Thymus (tissue), 11 donors: ENCODE measurements around the gene CCNQ. TPM values are rescaled to one million over a fixed set of nuclear protein-coding genes. Genes with fewer than 3 reads are reported as not detected.
A peak's percentile ranks its signal among the peaks of the same experiment; 100 is the strongest.

Source experiments
- DNase-seq, 9 donors: peaks; one replicate each; pipeline ENCODE4 v3.0.0-alpha.2; 2013; ENCODE audit warnings: low spot score in 9 of 9, low read depth in 6 of 9, missing footprints in 1 of 9
- H3K27ac ChIP-seq, 2 donors: one replicate each; pipeline ENCODE4 v1.5.1; 2013; ENCODE audit warnings: control low read depth in 1 of 2, low read depth in 1 of 2, low read length in 1 of 2, mild to moderate bottlenecking in 1 of 2, moderate library complexity in 1 of 2
- H3K27me3 ChIP-seq, 2 donors: one replicate each; pipeline ENCODE4 v1.5.1; 2013; ENCODE audit warnings: low read length in 1 of 2; ENCODE audit not compliant: control insufficient read depth in 2 of 2, insufficient read depth in 1 of 2
- H3K36me3 ChIP-seq, 2 donors: one replicate each; pipeline ENCODE4 v1.5.1; 2013; ENCODE audit warnings: low read length in 1 of 2, mild to moderate bottlenecking in 1 of 2, moderate library complexity in 1 of 2; ENCODE audit not compliant: control insufficient read depth in 2 of 2, insufficient read depth in 2 of 2
- H3K4me1 ChIP-seq, 2 donors: one replicate each; pipeline ENCODE4 v1.5.1; 2013; ENCODE audit warnings: low read length in 2 of 2; ENCODE audit not compliant: control insufficient read depth in 2 of 2, insufficient read depth in 2 of 2
- H3K4me3 ChIP-seq, 2 donors: one replicate each; pipeline ENCODE4 v1.5.1; 2013; ENCODE audit warnings: low read length in 2 of 2, control low read depth in 1 of 2, mild to moderate bottlenecking in 1 of 2
- H3K9me3 ChIP-seq, 2 donors: one replicate each; pipeline ENCODE4 v1.5.1; 2013; ENCODE audit warnings: low read length in 1 of 2, mild to moderate bottlenecking in 1 of 2; ENCODE audit not compliant: control insufficient read depth in 2 of 2, insufficient read depth in 1 of 2
- WGBS: extraction: QIAGEN DNeasy Blood & Tissue Kit; methylation state at CpG from one replicate; pipeline ENCODE4 v1.1.7; 2013; 5-methylcytosine and 5-hydroxymethylcytosine counted together
- polyA plus RNA-seq: library from polyadenylated mRNA; stranded (reverse); fragments of 200-250 nt; gene quantifications from one replicate; pipeline ENCODE4 v1.2.3, GENCODE V29; 2013
- total RNA-seq: library from RNA; stranded (reverse); fragments of 120-200 nt; gene quantifications from one replicate; pipeline ENCODE4 v1.2.4, GENCODE V29; 2013
- donor health status: healthy.

CCNQ gene
- total and polyA plus RNA-seq, 2 donors: 21.1 to 28.4 TPM

- no peak overlapping the region for H3K4me3 ChIP-seq
- H3K27me3 ChIP-seq: peaks cover 60 to 87% of the 10 kb centered on the region in 2 donors
- 2% methylated on average over 77 of the region's 84 CpGs for WGBS
Observed at GRCh38 chrX:153643431-153644351, 44.8 kb upstream of the CCNQ start.

GRCh38 chrX:153642655-153643430 lies 43.9 kb upstream of the CCNQ start:
- H3K27ac ChIP-seq: no peak overlapping the region
- peaks cover 0 to 36% of the 10 kb centered on the region in 2 donors for H3K4me1 ChIP-seq
- H3K36me3 ChIP-seq: no peaks in the 10 kb centered on the region
- no peak overlapping the region for H3K4me3 ChIP-seq
- peaks cover 55 to 80% of the 10 kb centered on the region in 2 donors for H3K27me3 ChIP-seq
- H3K9me3 ChIP-seq: peaks cover 0 to 15% of the 10 kb centered on the region in 2 donors
- peak in 2 of 9 donors; percentile 19 to 42 for DNase-seq
- 6% methylated on average over 45 of the region's 48 CpGs for WGBS

More at GRCh38 chrX:153643431-153644351, 44.8 kb upstream of the CCNQ start:
- Histone ChIP-seq H3K9me3 (peaks cover 0 to 18% of the 10 kb centered on the region in 2 donors), H3K36me3 (no peaks in the 10 kb centered on the region), H3K4me1 (peaks cover 0 to 28% of the 10 kb centered on the region in 2 donors), H3K27ac (no peak overlapping the region)
- no peak for DNase-seq

- DNase-seq: no peak
- WGBS: 2% methylated on average over 51 of the region's 62 CpGs
- Histone ChIP-seq H3K9me3 (peaks cover 0 to 15% of the 10 kb centered on the region in 2 donors), H3K27me3 (peaks cover 48 to 73% of the 10 kb centered on the region in 2 donors), H3K36me3 (no peaks in the 10 kb centered on the region), H3K4me3 (peak overlapping the region in 1 of 2 donors; percentile 12), H3K4me1 (peaks cover 0 to 43% of the 10 kb centered on the region in 2 donors), H3K27ac (no peak overlapping the region)
Observed at GRCh38 chrX:153642051-153642654, 43.2 kb upstream of the CCNQ start.

DNA sequence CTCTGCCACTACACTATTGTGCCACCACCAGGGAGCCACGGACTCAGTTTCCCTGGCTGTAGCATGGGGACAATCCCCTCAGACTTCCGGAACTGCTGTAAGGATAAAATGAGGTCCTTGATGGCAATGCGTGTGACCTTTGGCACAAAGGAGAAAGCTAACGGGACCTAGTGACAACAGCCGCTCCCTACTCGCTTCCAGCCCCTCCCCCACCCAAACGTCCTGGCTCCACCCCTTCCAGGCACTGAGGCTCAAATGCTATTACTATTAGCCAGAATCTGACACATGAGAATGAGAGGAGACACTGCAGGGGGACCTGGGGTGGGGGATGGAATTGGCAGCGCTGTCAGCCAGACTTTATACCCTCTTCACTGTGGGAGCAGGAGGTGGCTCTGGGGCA lies 42.7 kb upstream of the CCNQ start:
- no peak for DNase-seq
- Histone ChIP-seq H3K4me1 (peaks cover 0 to 44% of the 10 kb centered on the region in 2 donors), H3K27ac (no peak overlapping the region), H3K9me3 (peaks cover 0 to 15% of the 10 kb centered on the region in 2 donors), H3K27me3 (peaks cover 44 to 68% of the 10 kb centered on the region in 2 donors), H3K36me3 (no peaks in the 10 kb centered on the region), H3K4me3 (no peak overlapping the region)
- 12% methylated on average over 8 of the region's 8 CpGs for WGBS

- peaks cover 0 to 15% of the 10 kb centered on the region in 2 donors for H3K9me3 ChIP-seq
- no peaks in the 10 kb centered on the region for H3K36me3 ChIP-seq
- no peak overlapping the region for H3K4me3 ChIP-seq
- H3K27ac ChIP-seq: no peak overlapping the region
- H3K27me3 ChIP-seq: peaks cover 37 to 63% of the 10 kb centered on the region in 2 donors
- H3K4me1 ChIP-seq: peaks cover 0 to 44% of the 10 kb centered on the region in 2 donors
- no peak for DNase-seq
- WGBS: 49% methylated on average over 26 of the region's 26 CpGs
Observed at GRCh38 chrX:153640736-153641575, 42.0 kb upstream of the CCNQ start.

- no peak for DNase-seq
- H3K9me3 ChIP-seq: peaks cover 0 to 13% of the 10 kb centered on the region in 2 donors
- WGBS: 95% methylated on average over 23 of the region's 23 CpGs
- no peaks in the 10 kb centered on the region for H3K36me3 ChIP-seq
- peaks cover 31 to 55% of the 10 kb centered on the region in 2 donors for H3K27me3 ChIP-seq
- no peak overlapping the region for H3K4me3 ChIP-seq
- H3K4me1 ChIP-seq: peaks cover 0 to 44% of the 10 kb centered on the region in 2 donors
- no peak overlapping the region for H3K27ac ChIP-seq
Observed at GRCh38 chrX:153640045-153640686, 41.2 kb upstream of the CCNQ start.

DNA sequence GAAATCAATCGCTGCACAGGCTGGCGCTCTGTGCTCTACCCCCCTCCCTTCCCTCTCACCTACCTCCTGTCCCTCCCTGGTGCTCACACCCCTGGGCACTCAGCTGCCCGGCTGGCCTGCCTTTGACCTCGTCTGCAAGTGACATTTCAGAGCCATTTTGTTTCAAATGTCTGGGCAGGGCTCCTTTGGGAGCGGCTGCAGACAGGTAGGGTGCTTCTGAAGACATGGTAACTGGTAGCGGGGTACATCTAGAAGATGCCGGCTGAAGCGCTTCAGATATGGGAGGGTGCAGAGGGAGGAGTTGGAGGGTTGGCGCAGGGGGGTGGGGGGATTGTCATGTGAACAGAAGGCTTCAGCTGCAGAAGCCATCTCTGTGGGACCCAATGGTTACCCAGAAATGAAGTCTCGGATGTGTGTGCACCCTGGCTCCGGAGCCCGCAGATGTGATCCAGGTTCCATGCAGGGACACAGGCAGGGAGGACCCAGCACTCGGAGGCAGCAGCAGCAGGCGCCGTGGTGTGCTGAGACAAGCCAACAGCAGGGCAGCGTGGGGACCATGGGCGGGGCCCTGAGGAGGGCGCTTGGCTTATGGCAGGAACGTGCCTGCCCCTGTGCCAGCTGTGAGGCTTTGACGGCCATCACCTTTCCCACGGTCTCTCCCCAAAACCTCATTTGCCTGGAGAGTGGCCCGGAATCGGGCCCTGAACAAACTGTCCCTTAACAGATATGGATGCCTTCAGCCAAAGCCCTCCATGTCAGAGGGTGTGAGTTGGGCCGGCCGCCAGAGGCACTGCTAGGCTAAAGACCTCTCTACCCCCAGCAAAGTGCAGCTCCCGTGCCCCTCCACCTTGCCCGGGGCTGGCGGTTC lies 40.5 kb upstream of the CCNQ start:
- DNase-seq: no peak
- WGBS: 91% methylated on average over 28 of the region's 28 CpGs
- H3K36me3 ChIP-seq: no peaks in the 10 kb centered on the region
- peaks cover 0 to 44% of the 10 kb centered on the region in 2 donors for H3K4me1 ChIP-seq
- peaks cover 0 to 9% of the 10 kb centered on the region in 2 donors for H3K9me3 ChIP-seq
- peaks cover 27 to 48% of the 10 kb centered on the region in 2 donors for H3K27me3 ChIP-seq
- H3K4me3 ChIP-seq: no peak overlapping the region
- no peak overlapping the region for H3K27ac ChIP-seq
